OCI-LY1 (cell line): Measurements from ENCODE around the gene DDX10.

Source experiments
- EZH2 ChIP-seq: fragments of 200-600 bp; sonication (generic), shearing (Covaris generic); IDR thresholded peaks from 2 replicates; pipeline ENCODE4 v1.8.0; 2017; ENCODE audit warnings: borderline replicate concordance, mixed run types, mild to moderate bottlenecking, antibody characterized with exemption, low read length, moderate library complexity, mixed read lengths
- TF ChIP-seq, protein P1 (sequence below): fragments of 200-600 bp; sonication (generic), shearing (Covaris generic); IDR thresholded peaks from 2 replicates; pipeline ENCODE4 v1.5.1; 2017; ENCODE audit warnings: mild to moderate bottlenecking, antibody characterized with exemption, low read length, moderate library complexity, mixed read lengths

DNA sequence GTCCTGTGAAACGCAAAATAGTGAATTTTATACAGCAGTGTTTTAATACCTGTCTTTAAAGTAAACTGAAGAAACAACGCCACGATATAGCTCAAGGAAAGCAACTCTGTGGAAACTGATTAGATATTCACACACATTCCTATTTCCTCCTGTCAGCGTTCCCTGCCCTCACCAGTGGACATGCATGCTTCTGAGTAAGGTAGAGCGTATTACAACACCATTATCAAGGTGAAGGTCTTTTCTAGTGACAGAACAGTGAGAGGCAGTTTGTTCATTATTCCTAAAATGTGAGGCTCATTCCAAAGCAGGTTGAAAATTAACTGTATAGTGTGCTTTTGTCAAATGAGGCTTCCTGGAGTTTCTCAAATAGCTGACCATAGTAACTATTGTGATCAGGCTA lies 153.1 kb downstream of the DDX10 start:
- TF ChIP-seq, protein P1, sequence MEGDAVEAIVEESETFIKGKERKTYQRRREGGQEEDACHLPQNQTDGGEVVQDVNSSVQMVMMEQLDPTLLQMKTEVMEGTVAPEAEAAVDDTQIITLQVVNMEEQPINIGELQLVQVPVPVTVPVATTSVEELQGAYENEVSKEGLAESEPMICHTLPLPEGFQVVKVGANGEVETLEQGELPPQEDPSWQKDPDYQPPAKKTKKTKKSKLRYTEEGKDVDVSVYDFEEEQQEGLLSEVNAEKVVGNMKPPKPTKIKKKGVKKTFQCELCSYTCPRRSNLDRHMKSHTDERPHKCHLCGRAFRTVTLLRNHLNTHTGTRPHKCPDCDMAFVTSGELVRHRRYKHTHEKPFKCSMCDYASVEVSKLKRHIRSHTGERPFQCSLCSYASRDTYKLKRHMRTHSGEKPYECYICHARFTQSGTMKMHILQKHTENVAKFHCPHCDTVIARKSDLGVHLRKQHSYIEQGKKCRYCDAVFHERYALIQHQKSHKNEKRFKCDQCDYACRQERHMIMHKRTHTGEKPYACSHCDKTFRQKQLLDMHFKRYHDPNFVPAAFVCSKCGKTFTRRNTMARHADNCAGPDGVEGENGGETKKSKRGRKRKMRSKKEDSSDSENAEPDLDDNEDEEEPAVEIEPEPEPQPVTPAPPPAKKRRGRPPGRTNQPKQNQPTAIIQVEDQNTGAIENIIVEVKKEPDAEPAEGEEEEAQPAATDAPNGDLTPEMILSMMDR = no peak
- TF ChIP-seq EZH2 = no peak
